ENCODE data around the gene HBP1.

DNA sequence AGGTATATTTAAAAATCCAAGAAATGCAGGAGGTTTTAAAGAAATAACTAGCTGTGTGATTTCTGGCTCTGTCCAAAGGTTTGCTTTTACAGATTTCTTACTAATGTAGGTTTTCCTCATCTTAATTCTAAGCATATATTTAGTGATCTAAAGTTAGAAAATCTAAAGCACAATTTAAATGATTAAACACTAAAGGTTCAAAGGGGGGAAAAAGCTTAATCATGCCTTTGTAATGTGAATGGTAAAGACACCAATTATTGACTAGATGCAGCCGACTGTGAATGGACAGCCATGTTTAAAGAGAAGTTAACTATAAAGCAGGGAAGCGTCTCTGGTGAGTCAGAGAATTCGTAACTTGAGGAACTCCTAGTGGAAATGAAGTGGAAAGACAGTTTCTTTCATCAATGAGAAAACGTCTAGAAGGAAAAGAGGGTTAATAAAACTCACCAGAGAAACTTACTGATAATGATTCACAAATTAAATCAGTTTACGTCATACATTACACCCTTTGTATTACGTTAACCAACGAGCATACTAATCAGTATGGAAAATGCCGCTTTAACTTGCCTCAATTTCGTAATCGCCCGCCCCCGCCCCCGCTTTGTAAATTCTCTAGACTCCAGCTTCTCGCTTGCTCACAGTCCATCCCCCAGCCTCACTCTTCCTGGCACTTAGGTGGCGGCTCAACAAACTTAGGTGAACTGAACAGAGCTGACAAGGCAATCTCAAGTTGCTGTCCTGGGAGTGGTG lies 1.1 kb upstream of the HBP1 start:
- TF ChIP-seq POLR2A (IDR thresholded peaks at IDR 0.05): no peak
- TF ChIP-seq, protein P1, sequence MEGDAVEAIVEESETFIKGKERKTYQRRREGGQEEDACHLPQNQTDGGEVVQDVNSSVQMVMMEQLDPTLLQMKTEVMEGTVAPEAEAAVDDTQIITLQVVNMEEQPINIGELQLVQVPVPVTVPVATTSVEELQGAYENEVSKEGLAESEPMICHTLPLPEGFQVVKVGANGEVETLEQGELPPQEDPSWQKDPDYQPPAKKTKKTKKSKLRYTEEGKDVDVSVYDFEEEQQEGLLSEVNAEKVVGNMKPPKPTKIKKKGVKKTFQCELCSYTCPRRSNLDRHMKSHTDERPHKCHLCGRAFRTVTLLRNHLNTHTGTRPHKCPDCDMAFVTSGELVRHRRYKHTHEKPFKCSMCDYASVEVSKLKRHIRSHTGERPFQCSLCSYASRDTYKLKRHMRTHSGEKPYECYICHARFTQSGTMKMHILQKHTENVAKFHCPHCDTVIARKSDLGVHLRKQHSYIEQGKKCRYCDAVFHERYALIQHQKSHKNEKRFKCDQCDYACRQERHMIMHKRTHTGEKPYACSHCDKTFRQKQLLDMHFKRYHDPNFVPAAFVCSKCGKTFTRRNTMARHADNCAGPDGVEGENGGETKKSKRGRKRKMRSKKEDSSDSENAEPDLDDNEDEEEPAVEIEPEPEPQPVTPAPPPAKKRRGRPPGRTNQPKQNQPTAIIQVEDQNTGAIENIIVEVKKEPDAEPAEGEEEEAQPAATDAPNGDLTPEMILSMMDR (IDR thresholded peaks at IDR 0.05): peak in 5 of 6 experiments; percentile 35 to 76 (median 71)

Measured in Peyer's patch (tissue), 4 donors.